B cell (primary cell): ENCODE data around the gene ZNF775. TPM values are rescaled to one million over a fixed set of nuclear protein-coding genes. Genes with fewer than 3 reads are reported as not detected.

ENCODE experiments used
- ATAC-seq: fragments of 200-7000 bp; cut with Tn5 transposase; one replicate; pipeline ENCODE4 v1.10.0; 2021; ENCODE audit warnings: low read depth, mild to moderate bottlenecking, moderate number of reproducible peaks, moderate library complexity
- CTCF ChIA-PET: fragments of 350-600 bp; sonication (Branson Sonifier 250); formaldehyde crosslinking; loops from one replicate; lab custom pipeline; 2021; ENCODE audit warnings: antibody characterized with exemption, inconsistent platforms; lab: Charles Lee
- POLR2A ChIA-PET: fragments of 350-600 bp; sonication (Branson Sonifier 250); formaldehyde crosslinking; loops from one replicate; lab custom pipeline; 2021; ENCODE audit warnings: antibody characterized with exemption; lab: Charles Lee
- DNase-seq: peaks from one replicate; pipeline ENCODE4 v3.0.0; 2013
- H2AFZ ChIP-seq: 2 replicates; pipeline ENCODE4 v1.6.1; 2012; ENCODE audit warnings: mild to moderate bottlenecking, low read depth, low read length; ENCODE audit not compliant: insufficient read depth, poor library complexity, severe bottlenecking
- H3K27ac ChIP-seq, 2 donors: 1 replicate in 1 of 2; 2 replicates in 1 of 2; pipeline ENCODE4 v1.5.1; 2012 to 2013; ENCODE audit warnings: low read length in 2 of 2, mild to moderate bottlenecking in 2 of 2, moderate library complexity in 1 of 2
- H3K27me3 ChIP-seq, 4 experiments: fragments of 200-600 bp in 1 of 4; sonication (generic) in 1 of 4; replicated peaks in 1 of 4; 1 replicate in 2 of 4; 2 replicates in 2 of 4; pipeline versions ENCODE4 v1.6.1 to v1.7.0; 2013 to 2016; ENCODE audit warnings: low read length in 3 of 4, mild to moderate bottlenecking in 2 of 4, mixed read lengths in 1 of 4, moderate library complexity in 1 of 4; ENCODE audit not compliant: insufficient read depth in 4 of 4, control insufficient read depth in 3 of 4; ENCODE audit errors: control extremely low read depth in 1 of 4
- H3K36me3 ChIP-seq, 2 experiments: replicated peaks in 1 of 2; 1 replicate in 1 of 2; 2 replicates in 1 of 2; pipeline versions ENCODE4 v1.6.1 to v1.7.1; 2013; ENCODE audit warnings: low read length in 1 of 2; ENCODE audit not compliant: insufficient read depth in 2 of 2, control insufficient read depth in 1 of 2; ENCODE audit errors: control extremely low read depth in 1 of 2, extremely low read depth in 1 of 2
- H3K4me1 ChIP-seq, 2 donors: fragments of 200-600 bp in 1 of 2; sonication (generic) in 1 of 2; 1 replicate in 1 of 2; 2 replicates in 1 of 2; pipeline versions ENCODE4 v1.5.1 to v1.6.1; 2013 to 2017; ENCODE audit warnings: low read length in 2 of 2; ENCODE audit not compliant: control insufficient read depth in 2 of 2, insufficient read depth in 2 of 2
- H3K4me2 ChIP-seq: replicated peaks from 2 replicates; pipeline ENCODE3; 2012; ENCODE audit warnings: mild to moderate bottlenecking, low read depth, low read length; ENCODE audit not compliant: poor library complexity, severe bottlenecking
- H3K4me3 ChIP-seq, 5 experiments: fragments of 200-600 bp in 1 of 5; sonication (generic) in 1 of 5; 1 replicate in 3 of 5; 2 replicates in 2 of 5; pipeline versions ENCODE4 v1.5.1 to v1.7.0; 2011 to 2016; ENCODE audit warnings: low read length in 4 of 5, mild to moderate bottlenecking in 4 of 5, low read depth in 2 of 5, control low read depth in 1 of 5, moderate library complexity in 1 of 5; ENCODE audit not compliant: insufficient read depth in 1 of 5; ENCODE audit errors: control extremely low read depth in 1 of 5, extremely low read depth in 1 of 5
- H3K79me2 ChIP-seq: fragments of 200-600 bp; sonication (generic); one replicate; pipeline ENCODE4 v1.6.0; 2016; ENCODE audit warnings: low read length; ENCODE audit not compliant: control insufficient read depth, insufficient read depth
- H3K9ac ChIP-seq: fragments of 200-600 bp; sonication (generic); 2 replicates; pipeline ENCODE4 v1.6.1; 2017; ENCODE audit warnings: mild to moderate bottlenecking, low read length, moderate library complexity
- H3K9me3 ChIP-seq, 3 donors: one replicate each; pipeline versions ENCODE4 v1.6.1 to v1.7.1; 2013; ENCODE audit warnings: low read length in 2 of 3; ENCODE audit not compliant: control insufficient read depth in 2 of 3, insufficient read depth in 1 of 3; ENCODE audit errors: control extremely low read depth in 1 of 3
- H4K20me1 ChIP-seq: 2 replicates; pipeline ENCODE4 v1.6.0; 2012; ENCODE audit warnings: mild to moderate bottlenecking, low read length; ENCODE audit not compliant: insufficient read depth, control insufficient read depth, poor library complexity, severe bottlenecking
- H3K27ac Mint-ChIP-seq: one replicate; pipeline ENCODE4 v1.8.0; 2021; ENCODE audit warnings: mixed read lengths
- H3K27me3 Mint-ChIP-seq: one replicate; pipeline ENCODE4 v1.8.0; 2021; ENCODE audit warnings: mixed read lengths
- H3K4me1 Mint-ChIP-seq: one replicate; pipeline ENCODE4 v1.8.0; 2021; ENCODE audit warnings: mixed read lengths
- H3K4me3 Mint-ChIP-seq: one replicate; pipeline ENCODE4 v1.8.0; 2021; ENCODE audit warnings: mixed read lengths
- H3K9me3 Mint-ChIP-seq: one replicate; pipeline ENCODE4 v1.8.0; 2022; ENCODE audit warnings: mixed read lengths; ENCODE audit not compliant: insufficient read depth
- CTCF ChIP-seq: fragments of 200-600 bp; IDR thresholded peaks from one replicate; pipeline ENCODE4 v1.8.0; 2022; ENCODE audit warnings: antibody characterized with exemption, mild to moderate bottlenecking
- EZH2 ChIP-seq: IDR thresholded peaks from 2 replicates; pipeline ENCODE4 v1.6.1; 2012; ENCODE audit warnings: borderline replicate concordance, low read depth, mild to moderate bottlenecking, moderate library complexity, low read length; ENCODE audit not compliant: insufficient read depth, poor library complexity, severe bottlenecking
- WGBS: methylation state at CpG from one replicate; pipeline ENCODE4 v1.1.5; 2013; ENCODE audit warnings: missing lambda C conversion rate; ENCODE audit not compliant: insufficient coverage; 5-methylcytosine and 5-hydroxymethylcytosine counted together
- intact Hi-C: fragments of 100-400 bp; cut with micrococcal nuclease; formaldehyde crosslinking; loops from one replicate; pipeline ENCODE4 v1.10.0; 2022
- polyA plus RNA-seq: library from polyadenylated mRNA; depleted of rRNA; stranded (reverse); fragments of >200 nt; gene quantifications from 2 replicates; pipeline ENCODE4 v1.2.3, GENCODE V29; 2012
- total RNA-seq, 2 donors: library from RNA; stranded (reverse); fragments of 120-200 nt in 1 of 2; gene quantifications; 1 replicate in 1 of 2; 2 replicates in 1 of 2; pipeline versions ENCODE4 v1.2.3 to v1.2.4, GENCODE V29; 2013 to 2022

Gene ZNF775
- total and polyA plus RNA-seq, 2 donors (not counting 1 experiment from before 2014, with no cell fraction given), result 4.2 to 12.1 TPM

- no peak overlapping the region for H3K4me3 Mint-ChIP-seq
- no peak overlapping the region for H3K27ac Mint-ChIP-seq
Measured at GRCh38 chr7:150396426-150396825, 17.3 kb downstream of the ZNF775 start.

GRCh38 chr7:150396851-150397260 is 17.7 kb downstream of the ZNF775 start:
- no peaks in the 10 kb centered on the region for H4K20me1 ChIP-seq
- H3K27ac ChIP-seq, result no peak overlapping the region
- Mint-ChIP-seq H3K27me3 (no peaks in the 10 kb centered on the region), H3K27ac (no peak overlapping the region), H3K4me1 (peaks cover 9% of the 10 kb centered on the region), H3K9me3 (no peaks in the 10 kb centered on the region), H3K4me3 (no peak overlapping the region)
- CTCF ChIA-PET, result no interaction called here
- no peaks in the 10 kb centered on the region for H3K9me3 ChIP-seq
- no peaks in the 10 kb centered on the region for H3K27me3 ChIP-seq
- H3K79me2 ChIP-seq, result peaks cover 4% of the 10 kb centered on the region
- no peak for ATAC-seq
- WGBS, result 99% methylated on average over 46 of the region's 48 CpGs
- no peak overlapping the region for H2AFZ ChIP-seq
- no peaks in the 10 kb centered on the region for H3K4me1 ChIP-seq
- no peak for DNase-seq
- POLR2A ChIA-PET, result no interaction called here
- no peak overlapping the region for H3K4me3 ChIP-seq
- no peak overlapping the region for H3K9ac ChIP-seq
- H3K4me2 ChIP-seq, result no peak overlapping the region
- peaks cover 0 to 7% of the 10 kb centered on the region in 2 experiments for H3K36me3 ChIP-seq
- intact Hi-C loops, result no loop called here
- no peak for TF ChIP-seq CTCF
- TF ChIP-seq EZH2, result no peak

More at GRCh38 chr7:150396426-150396825, 17.3 kb downstream of the ZNF775 start:
- 98% methylated on average over 18 of the region's 20 CpGs for WGBS
- intact Hi-C loops, result no loop called here
- no peaks in the 10 kb centered on the region for H3K9me3 ChIP-seq
- H3K27me3 ChIP-seq, result no peaks in the 10 kb centered on the region
- no peak overlapping the region for H3K27ac ChIP-seq
- H3K4me3 ChIP-seq, result no peak overlapping the region
- no peaks in the 10 kb centered on the region for H3K9me3 Mint-ChIP-seq
- H3K4me2 ChIP-seq, result no peak overlapping the region
- peaks cover 8% of the 10 kb centered on the region for H3K4me1 Mint-ChIP-seq
- ATAC-seq, result no peak
- peaks cover 4% of the 10 kb centered on the region for H3K79me2 ChIP-seq
- no peaks in the 10 kb centered on the region for H3K4me1 ChIP-seq
- H3K27me3 Mint-ChIP-seq, result no peaks in the 10 kb centered on the region
- peaks cover 0 to 7% of the 10 kb centered on the region in 2 experiments for H3K36me3 ChIP-seq
- no peak overlapping the region for H2AFZ ChIP-seq
- POLR2A ChIA-PET, result no interaction called here
- CTCF ChIA-PET, result no interaction called here
- H4K20me1 ChIP-seq, result no peaks in the 10 kb centered on the region
- H3K9ac ChIP-seq, result no peak overlapping the region
- TF ChIP-seq CTCF (no peak), EZH2 (no peak)
- no peak for DNase-seq
